ENCODE measurements around the gene MRPS30.
A peak's percentile ranks its signal among the peaks of the same experiment; 100 is the strongest.
"Not testable (repeated sequence)": the region's sequence is repeated elsewhere in the genome, so short reads cannot be mapped to it uniquely, and the experiment has no call there.

MRPS30 gene

DNA sequence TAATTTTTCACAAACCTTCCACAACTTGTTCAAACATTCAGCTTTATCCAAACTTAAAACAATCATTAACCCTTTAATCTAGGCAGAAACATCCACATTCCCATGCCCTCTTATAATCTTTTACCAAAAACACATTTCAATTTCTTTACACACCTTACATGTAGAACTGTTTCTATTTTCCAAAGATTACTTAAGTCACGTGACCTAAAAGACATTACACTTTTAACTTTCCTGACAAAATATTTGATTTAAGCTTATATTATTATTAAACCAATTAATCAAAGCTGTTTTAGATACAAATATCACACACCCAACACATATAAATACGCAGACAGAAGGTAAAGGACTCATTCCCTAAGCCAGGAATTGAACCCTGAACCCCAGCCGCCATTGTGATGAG, 21.0 kb upstream of the MRPS30 start:
- Histone ChIP-seq H3K4me2 (ENCODE audit: low read length) (no peak overlapping the region), H2BK12ac (ENCODE audit: low read length) (no peak overlapping the region), H4K91ac (ENCODE audit: low read depth, low read length) (no peak overlapping the region), H3K36me3 (ENCODE audit: control insufficient read depth in 1 of 2, insufficient read depth in 2 of 2, low read length in 2 of 2) (no peaks in the 10 kb centered on the region), H2AFZ (ENCODE audit: insufficient read depth, low read length, poor library complexity) (no peak overlapping the region), H3K18ac (ENCODE audit: low read length) (no peak overlapping the region), H2AK5ac (ENCODE audit: low read length) (no peak overlapping the region), H3K14ac (ENCODE audit: low read length) (no peak overlapping the region), H3K27me3 (ENCODE audit: insufficient read depth, low read length) (no peaks in the 10 kb centered on the region), H3K27ac (ENCODE audit: low read depth, low read length) (no peak overlapping the region), H3K9ac (ENCODE audit: low read length) (no peak overlapping the region), H4K12ac (ENCODE audit: low read depth, low read length) (no peak overlapping the region), H3K9me3 (ENCODE audit: insufficient read depth, low read depth, low read length) (peaks cover 2% of the 10 kb centered on the region), H2BK120ac (ENCODE audit: insufficient read depth, low read length, poor library complexity) (no peak overlapping the region), H3K23ac (ENCODE audit: low read length) (no peak overlapping the region), H3K4me3 (ENCODE audit: low read depth, low read length) (no peak overlapping the region), H3K4ac (ENCODE audit: low read depth, low read length) (no peak overlapping the region), H3K4me1 (ENCODE audit: control insufficient read depth in 1 of 2, insufficient read depth in 2 of 2, low read length in 2 of 2) (no peaks in the 10 kb centered on the region), H3K79me2 (ENCODE audit: control insufficient read depth, insufficient read depth, low read length, poor library complexity) (no peaks in the 10 kb centered on the region), H4K8ac (ENCODE audit: low read depth, low read length) (no peak overlapping the region), H3K79me1 (ENCODE audit: low read length) (no peaks in the 10 kb centered on the region), H2BK5ac (ENCODE audit: low read depth, low read length, poor library complexity) (no peak overlapping the region)
- DNase-seq = no peak
- no CpG with 5 or more reads among the region's 3 CpGs for WGBS (ENCODE audit: extremely low coverage, insufficient coverage, insufficient read length)

DNA sequence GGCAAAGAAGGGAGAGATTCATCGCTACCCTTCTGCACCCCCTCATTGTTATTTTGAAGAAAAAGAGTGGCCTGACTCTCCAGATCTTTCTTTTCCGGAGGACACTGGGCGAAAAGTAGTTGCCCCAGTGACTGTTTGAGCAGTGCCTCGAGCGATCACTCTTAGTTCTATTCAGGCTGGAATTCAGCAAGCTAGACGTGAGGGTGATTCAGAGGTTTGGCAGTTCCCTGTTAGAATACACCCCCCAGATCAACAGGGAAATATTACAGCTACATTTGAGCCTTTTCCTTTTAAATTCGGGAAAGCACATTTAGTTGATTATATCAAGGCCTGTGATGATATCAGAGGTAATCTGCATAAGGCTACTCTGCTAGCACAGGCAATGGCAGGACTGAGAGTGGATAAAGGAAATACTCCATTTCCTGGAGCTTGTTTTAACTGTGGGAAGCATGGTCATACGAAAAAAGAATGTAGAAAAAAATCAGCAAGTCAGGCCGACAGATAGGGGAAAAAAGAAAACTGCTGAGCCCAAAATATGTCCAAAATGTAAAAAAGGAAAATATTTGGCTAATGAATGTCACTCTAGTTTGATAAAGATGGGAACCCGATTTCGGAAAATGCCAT, 19.3 kb upstream of the MRPS30 start:
- WGBS (ENCODE audit: extremely low coverage, insufficient coverage, insufficient read length) = no CpG with 5 or more reads among the region's 11 CpGs
- H4K8ac ChIP-seq (ENCODE audit: low read depth, low read length); H2BK12ac ChIP-seq (ENCODE audit: low read length); H2BK5ac ChIP-seq (ENCODE audit: low read depth, low read length, poor library complexity); H3K79me1 ChIP-seq (ENCODE audit: low read length); H3K4me2 ChIP-seq (ENCODE audit: low read length); H2BK120ac ChIP-seq (ENCODE audit: insufficient read depth, low read length, poor library complexity); H3K4ac ChIP-seq (ENCODE audit: low read depth, low read length); H2AK5ac ChIP-seq (ENCODE audit: low read length); H2AFZ ChIP-seq (ENCODE audit: insufficient read depth, low read length, poor library complexity); H3K36me3 ChIP-seq (ENCODE audit: control insufficient read depth in 1 of 2, insufficient read depth in 2 of 2, low read length in 2 of 2); H3K9ac ChIP-seq (ENCODE audit: low read length); H3K27me3 ChIP-seq (ENCODE audit: insufficient read depth, low read length); H3K23ac ChIP-seq (ENCODE audit: low read length); H3K4me3 ChIP-seq (ENCODE audit: low read depth, low read length); H3K4me1 ChIP-seq (ENCODE audit: control insufficient read depth in 1 of 2, insufficient read depth in 2 of 2, low read length in 2 of 2); H3K27ac ChIP-seq (ENCODE audit: low read depth, low read length); H3K14ac ChIP-seq (ENCODE audit: low read length); H3K18ac ChIP-seq (ENCODE audit: low read length); H3K9me3 ChIP-seq (ENCODE audit: insufficient read depth, low read depth, low read length); H4K12ac ChIP-seq (ENCODE audit: low read depth, low read length); H3K79me2 ChIP-seq (ENCODE audit: control insufficient read depth, insufficient read depth, low read length, poor library complexity): not testable (repeated sequence)
- peak in 1 of 2 donors; percentile 57 for DNase-seq
- H4K91ac ChIP-seq (ENCODE audit: low read depth, low read length) = peak overlapping the region; percentile 37

DNA sequence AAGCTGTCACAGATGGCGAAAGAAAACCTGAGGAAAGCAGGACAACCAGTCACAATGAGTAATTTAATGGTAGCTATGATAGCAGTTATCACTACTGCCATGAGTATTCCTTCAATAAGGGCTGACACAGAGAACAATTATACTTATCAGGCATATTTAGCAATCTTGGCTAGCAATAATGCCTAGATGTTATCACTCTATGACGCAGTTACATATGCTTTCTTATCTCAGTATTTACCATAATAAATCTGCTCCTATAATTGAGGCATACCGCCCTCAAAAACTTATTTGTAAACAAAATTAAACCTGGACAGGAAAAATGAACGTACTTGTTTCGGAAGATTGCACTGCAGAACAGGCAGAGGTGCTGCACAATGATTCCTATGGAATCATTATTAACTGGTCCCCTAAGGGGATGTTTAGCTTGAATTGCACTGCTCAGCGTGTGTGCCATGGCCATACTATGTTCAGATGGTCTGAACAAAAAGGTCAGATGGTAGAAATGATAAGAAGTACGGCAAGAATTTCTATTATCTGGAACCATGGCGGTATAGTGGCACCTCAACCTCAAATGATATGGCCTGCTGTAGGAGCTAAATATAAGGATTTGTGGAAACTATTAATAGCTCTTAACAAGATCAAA, 16.6 kb upstream of the MRPS30 start:
- H2BK5ac ChIP-seq (ENCODE audit: low read depth, low read length, poor library complexity); H3K27ac ChIP-seq (ENCODE audit: low read depth, low read length); H3K23ac ChIP-seq (ENCODE audit: low read length); H3K4me1 ChIP-seq (ENCODE audit: control insufficient read depth in 1 of 2, insufficient read depth in 2 of 2, low read length in 2 of 2); H2BK12ac ChIP-seq (ENCODE audit: low read length); H4K12ac ChIP-seq (ENCODE audit: low read depth, low read length); H3K79me1 ChIP-seq (ENCODE audit: low read length); H3K18ac ChIP-seq (ENCODE audit: low read length); H3K4me3 ChIP-seq (ENCODE audit: low read depth, low read length); H4K8ac ChIP-seq (ENCODE audit: low read depth, low read length); H3K79me2 ChIP-seq (ENCODE audit: control insufficient read depth, insufficient read depth, low read length, poor library complexity); H4K91ac ChIP-seq (ENCODE audit: low read depth, low read length); H3K14ac ChIP-seq (ENCODE audit: low read length); H3K36me3 ChIP-seq (ENCODE audit: control insufficient read depth in 1 of 2, insufficient read depth in 2 of 2, low read length in 2 of 2); H2AK5ac ChIP-seq (ENCODE audit: low read length); H3K9ac ChIP-seq (ENCODE audit: low read length); H3K9me3 ChIP-seq (ENCODE audit: insufficient read depth, low read depth, low read length); H3K27me3 ChIP-seq (ENCODE audit: insufficient read depth, low read length); H2BK120ac ChIP-seq (ENCODE audit: insufficient read depth, low read length, poor library complexity); H2AFZ ChIP-seq (ENCODE audit: insufficient read depth, low read length, poor library complexity); H3K4me2 ChIP-seq (ENCODE audit: low read length); H3K4ac ChIP-seq (ENCODE audit: low read depth, low read length): not testable (repeated sequence)
- no CpG with 5 or more reads among the region's 8 CpGs for WGBS (ENCODE audit: extremely low coverage, insufficient coverage, insufficient read length)
- DNase-seq = peak; percentile 6 to 89

DNA sequence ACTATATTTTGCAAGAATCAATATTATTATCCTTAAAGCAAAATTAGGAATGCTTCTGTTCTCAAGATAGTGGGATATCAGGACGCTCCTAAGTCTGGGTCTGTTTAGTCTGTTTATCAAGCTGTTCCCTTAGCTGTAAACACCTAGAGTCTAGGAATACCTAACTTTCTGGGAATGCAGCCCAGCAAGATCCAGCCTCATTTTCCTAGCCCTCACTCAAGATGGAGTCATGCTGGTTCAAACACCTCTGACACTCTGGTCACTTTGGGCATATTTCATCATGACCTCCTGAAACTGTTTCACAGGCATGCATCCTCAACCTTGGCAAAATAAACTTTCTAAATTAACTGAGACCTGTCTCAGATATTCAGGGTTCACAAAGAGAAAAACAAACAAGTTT, 14.4 kb upstream of the MRPS30 start:
- H3K36me3 ChIP-seq (ENCODE audit: control insufficient read depth in 1 of 2, insufficient read depth in 2 of 2, low read length in 2 of 2) = no peaks in the 10 kb centered on the region
- no peak overlapping the region for H4K8ac ChIP-seq (ENCODE audit: low read depth, low read length)
- H4K12ac ChIP-seq (ENCODE audit: low read depth, low read length) = no peak overlapping the region
- WGBS (ENCODE audit: extremely low coverage, insufficient coverage, insufficient read length) = no CpG with 5 or more reads among the region's 1 CpG
- no peaks in the 10 kb centered on the region for H3K79me2 ChIP-seq (ENCODE audit: control insufficient read depth, insufficient read depth, low read length, poor library complexity)
- H3K4me3 ChIP-seq (ENCODE audit: low read depth, low read length) = no peak overlapping the region
- H2BK120ac ChIP-seq (ENCODE audit: insufficient read depth, low read length, poor library complexity) = no peak overlapping the region
- H2BK5ac ChIP-seq (ENCODE audit: low read depth, low read length, poor library complexity) = no peak overlapping the region
- no peak overlapping the region for H4K91ac ChIP-seq (ENCODE audit: low read depth, low read length)
- H3K9me3 ChIP-seq (ENCODE audit: insufficient read depth, low read depth, low read length) = peaks cover 2% of the 10 kb centered on the region
- H3K4me2 ChIP-seq (ENCODE audit: low read length) = no peak overlapping the region
- H3K27ac ChIP-seq (ENCODE audit: low read depth, low read length) = no peak overlapping the region
- H3K14ac ChIP-seq (ENCODE audit: low read length) = no peak overlapping the region
- no peak overlapping the region for H2AK5ac ChIP-seq (ENCODE audit: low read length)
- no peak overlapping the region for H2BK12ac ChIP-seq (ENCODE audit: low read length)
- no peak overlapping the region for H3K9ac ChIP-seq (ENCODE audit: low read length)
- H3K4me1 ChIP-seq (ENCODE audit: control insufficient read depth in 1 of 2, insufficient read depth in 2 of 2, low read length in 2 of 2) = no peaks in the 10 kb centered on the region
- H2AFZ ChIP-seq (ENCODE audit: insufficient read depth, low read length, poor library complexity) = no peak overlapping the region
- H3K4ac ChIP-seq (ENCODE audit: low read depth, low read length) = no peak overlapping the region
- no peaks in the 10 kb centered on the region for H3K27me3 ChIP-seq (ENCODE audit: insufficient read depth, low read length)
- no peak overlapping the region for H3K23ac ChIP-seq (ENCODE audit: low read length)
- H3K79me1 ChIP-seq (ENCODE audit: low read length) = no peaks in the 10 kb centered on the region
- H3K18ac ChIP-seq (ENCODE audit: low read length) = no peak overlapping the region
- peak; percentile 66 to 86 for DNase-seq

All from trophoblast cell (in vitro differentiated cells and primary cell).